ENCODE results near the gene CAMK2B.

The CAMK2B gene

GRCh38 chr7:44285561-44285960 is 39.8 kb downstream of the CAMK2B start:
- DNase-seq = peak in 1 of 5 donors; percentile 1

- peak in 1 of 5 donors; percentile 2 for DNase-seq
Measured at GRCh38 chr7:44284881-44285541, 40.4 kb downstream of the CAMK2B start.

- peak in 1 of 5 donors; percentile 4 for DNase-seq
Measured at GRCh38 chr7:44284216-44284615, 41.2 kb downstream of the CAMK2B start.

- DNase-seq = peak in 1 of 5 donors; percentile 7
Measured at GRCh38 chr7:44283381-44284211, 41.8 kb downstream of the CAMK2B start.

- DNase-seq = peak in 1 of 5 donors; percentile 3
Measured at GRCh38 chr7:44282601-44283171, 42.7 kb downstream of the CAMK2B start.

- peak in 1 of 5 donors; percentile 5 for DNase-seq
Measured at GRCh38 chr7:44281811-44282600, 43.4 kb downstream of the CAMK2B start.

- peak in 1 of 5 donors; percentile 7 for DNase-seq
Measured at GRCh38 chr7:44280993-44281721, 44.2 kb downstream of the CAMK2B start.

- DNase-seq = no peak
Measured at GRCh38 chr7:44280636-44280992, 44.8 kb downstream of the CAMK2B start.

GRCh38 chr7:44279731-44280505 is 45.5 kb downstream of the CAMK2B start:
- DNase-seq = peak in 1 of 5 donors; percentile 2

GRCh38 chr7:44279286-44279685 is 46.1 kb downstream of the CAMK2B start:
- DNase-seq = peak in 1 of 5 donors; percentile 3

- DNase-seq = peak in 1 of 5 donors; percentile 6
Measured at GRCh38 chr7:44278451-44279161, 46.8 kb downstream of the CAMK2B start.

GRCh38 chr7:44277851-44278250 is 47.5 kb downstream of the CAMK2B start:
- no peak for DNase-seq

- no peak for DNase-seq
Measured at GRCh38 chr7:44277391-44277790, 48.0 kb downstream of the CAMK2B start.

GRCh38 chr7:44276571-44277221 is 48.7 kb downstream of the CAMK2B start:
- DNase-seq = no peak

GRCh38 chr7:44275957-44276570 is 49.3 kb downstream of the CAMK2B start:
- no peak for DNase-seq

- no peak for DNase-seq
Measured at GRCh38 chr7:44275146-44275545, 50.2 kb downstream of the CAMK2B start.

- DNase-seq = no peak
Measured at GRCh38 chr7:44274623-44274975, 50.8 kb downstream of the CAMK2B start.

GRCh38 chr7:44273681-44274622 is 51.4 kb downstream of the CAMK2B start:
- DNase-seq = no peak

GRCh38 chr7:44272981-44273380 is 52.4 kb downstream of the CAMK2B start:
- DNase-seq = no peak
